ENCODE measurements around the gene HRC.
"Not testable (repeated sequence)": the region's sequence is repeated elsewhere in the genome, so short reads cannot be mapped to it uniquely, and the experiment has no call there.

The HRC gene, protein sequence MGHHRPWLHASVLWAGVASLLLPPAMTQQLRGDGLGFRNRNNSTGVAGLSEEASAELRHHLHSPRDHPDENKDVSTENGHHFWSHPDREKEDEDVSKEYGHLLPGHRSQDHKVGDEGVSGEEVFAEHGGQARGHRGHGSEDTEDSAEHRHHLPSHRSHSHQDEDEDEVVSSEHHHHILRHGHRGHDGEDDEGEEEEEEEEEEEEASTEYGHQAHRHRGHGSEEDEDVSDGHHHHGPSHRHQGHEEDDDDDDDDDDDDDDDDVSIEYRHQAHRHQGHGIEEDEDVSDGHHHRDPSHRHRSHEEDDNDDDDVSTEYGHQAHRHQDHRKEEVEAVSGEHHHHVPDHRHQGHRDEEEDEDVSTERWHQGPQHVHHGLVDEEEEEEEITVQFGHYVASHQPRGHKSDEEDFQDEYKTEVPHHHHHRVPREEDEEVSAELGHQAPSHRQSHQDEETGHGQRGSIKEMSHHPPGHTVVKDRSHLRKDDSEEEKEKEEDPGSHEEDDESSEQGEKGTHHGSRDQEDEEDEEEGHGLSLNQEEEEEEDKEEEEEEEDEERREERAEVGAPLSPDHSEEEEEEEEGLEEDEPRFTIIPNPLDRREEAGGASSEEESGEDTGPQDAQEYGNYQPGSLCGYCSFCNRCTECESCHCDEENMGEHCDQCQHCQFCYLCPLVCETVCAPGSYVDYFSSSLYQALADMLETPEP

DNA sequence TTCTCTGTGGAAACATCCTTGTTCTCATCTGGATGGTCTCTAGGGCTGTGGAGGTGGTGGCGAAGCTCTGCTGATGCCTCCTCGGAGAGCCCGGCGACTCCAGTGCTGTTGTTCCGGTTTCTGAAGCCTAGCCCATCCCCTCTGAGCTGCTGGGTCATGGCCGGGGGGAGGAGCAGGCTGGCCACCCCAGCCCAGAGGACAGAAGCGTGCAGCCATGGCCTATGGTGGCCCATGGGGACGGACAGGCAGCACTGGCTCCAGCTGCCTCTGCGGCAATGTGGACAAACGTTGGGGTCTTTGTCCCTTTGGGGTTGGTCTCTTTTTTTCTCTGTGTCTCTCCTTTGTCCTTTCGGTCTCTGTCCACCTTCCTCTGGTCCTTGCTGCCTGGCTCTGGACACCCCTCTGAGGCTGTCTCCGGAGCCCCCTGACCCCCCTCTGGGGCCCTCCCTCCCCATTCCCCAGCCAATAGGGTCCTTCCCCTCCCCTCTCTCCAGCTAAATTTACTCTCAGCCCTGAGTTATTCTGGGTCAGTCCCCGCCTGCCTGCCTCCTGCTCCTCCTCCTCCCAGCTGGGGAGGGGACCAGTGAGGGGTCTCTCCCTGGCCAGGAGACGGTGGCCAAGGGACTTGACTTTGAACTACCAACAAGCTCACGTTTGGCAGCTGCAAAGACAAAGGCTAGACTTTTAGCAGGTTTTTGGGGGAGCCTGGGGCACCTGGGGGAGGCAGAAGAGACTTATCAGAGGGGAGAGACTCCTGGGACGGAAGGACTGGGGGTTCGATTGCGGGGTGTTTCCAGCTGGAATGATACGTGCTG is at the start of gene HRC:
HRC (minus strand) TSS at position 392 of the 815 bp plus-strand sequence; CDS start at position 233, 159 bp downstream.
- no peak for DNase-seq

DNA sequence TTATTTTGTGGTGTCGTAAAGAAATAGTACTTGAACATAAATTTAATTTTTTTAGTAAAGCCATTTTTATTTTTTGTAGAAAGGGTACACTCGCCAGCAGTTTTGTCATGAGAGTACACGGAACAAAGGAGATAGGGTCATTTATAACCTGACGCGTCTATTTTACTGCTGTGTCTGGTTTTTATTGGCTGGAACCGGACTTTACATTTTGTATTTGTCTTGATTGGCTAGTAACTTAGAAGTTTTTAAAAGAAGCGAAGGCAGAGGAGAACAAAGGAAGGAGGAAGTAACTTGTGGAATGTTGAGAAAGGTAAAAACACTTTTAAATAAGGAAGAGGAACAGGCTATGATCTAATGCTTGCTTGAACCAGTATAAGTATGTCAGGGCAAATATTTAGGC is 45.8 kb upstream of the HRC start:
- DNase-seq: no peak

DNA sequence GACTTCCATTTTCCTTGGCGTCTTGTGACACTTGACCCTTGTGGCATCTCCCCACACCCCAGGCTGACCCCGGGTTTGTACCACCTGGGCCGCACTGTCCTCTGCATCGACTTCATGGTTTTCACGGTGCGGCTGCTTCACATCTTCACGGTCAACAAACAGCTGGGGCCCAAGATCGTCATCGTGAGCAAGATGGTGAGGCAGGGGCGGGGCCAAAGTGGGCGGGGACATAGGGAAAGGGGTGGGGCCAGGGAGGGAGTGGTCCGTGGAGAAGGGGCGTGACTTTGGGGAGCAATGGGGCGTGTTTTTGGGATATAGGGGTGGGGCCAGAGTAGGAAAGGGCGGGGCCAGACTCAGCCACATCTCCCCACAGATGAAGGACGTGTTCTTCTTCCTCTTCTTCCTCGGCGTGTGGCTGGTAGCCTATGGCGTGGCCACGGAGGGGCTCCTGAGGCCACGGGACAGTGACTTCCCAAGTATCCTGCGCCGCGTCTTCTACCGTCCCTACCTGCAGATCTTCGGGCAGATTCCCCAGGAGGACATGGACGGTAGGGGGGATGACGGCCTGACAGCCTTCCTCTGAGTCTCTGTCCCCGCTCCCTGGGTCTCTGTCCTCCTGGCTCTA is 45.2 kb upstream of the HRC start:
- no peak for DNase-seq

DNA sequence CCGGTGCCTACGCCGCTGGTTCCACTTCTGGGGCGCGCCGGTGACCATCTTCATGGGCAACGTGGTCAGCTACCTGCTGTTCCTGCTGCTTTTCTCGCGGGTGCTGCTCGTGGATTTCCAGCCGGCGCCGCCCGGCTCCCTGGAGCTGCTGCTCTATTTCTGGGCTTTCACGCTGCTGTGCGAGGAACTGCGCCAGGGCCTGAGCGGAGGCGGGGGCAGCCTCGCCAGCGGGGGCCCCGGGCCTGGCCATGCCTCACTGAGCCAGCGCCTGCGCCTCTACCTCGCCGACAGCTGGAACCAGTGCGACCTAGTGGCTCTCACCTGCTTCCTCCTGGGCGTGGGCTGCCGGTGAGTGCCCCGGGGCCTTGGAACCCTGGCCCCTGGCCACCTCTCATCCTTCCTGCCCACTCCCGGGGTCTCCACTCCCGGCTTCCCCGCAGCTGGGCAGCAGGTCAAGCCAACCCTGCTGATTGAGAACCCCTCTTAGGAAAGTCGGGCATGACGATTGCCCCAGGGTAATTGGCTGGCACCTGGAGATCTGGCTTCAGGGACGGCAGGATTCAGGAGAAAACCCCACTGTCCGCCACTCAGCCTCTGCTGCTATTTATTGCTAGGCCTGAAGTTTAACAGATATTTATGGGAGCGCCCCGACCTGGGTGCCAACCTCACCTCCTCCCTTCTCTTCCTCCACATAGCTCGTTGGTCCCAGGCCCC is 41.5 kb upstream of the HRC start:
- DNase-seq: no peak

DNA sequence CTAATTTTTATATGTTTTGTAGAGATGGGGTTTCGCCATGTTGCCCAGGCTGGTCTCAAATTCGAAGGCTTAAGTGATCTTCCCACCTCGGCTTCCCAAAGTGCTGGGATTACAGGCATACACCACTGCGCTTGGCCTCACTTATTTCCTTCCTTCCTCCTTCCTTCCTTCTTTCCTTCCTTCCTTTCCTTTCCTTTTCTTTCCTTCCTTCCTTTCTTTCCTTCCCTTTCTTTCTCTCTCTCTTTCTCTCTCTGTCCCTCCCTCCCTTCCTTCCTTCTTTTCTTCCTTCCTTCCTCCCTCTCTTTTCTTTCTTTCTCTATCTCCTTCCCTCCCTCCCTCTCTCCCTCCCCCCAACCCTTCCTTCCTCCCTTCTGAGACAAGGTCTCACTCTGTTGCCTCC is 39.2 kb upstream of the HRC start:
- no peak for DNase-seq

DNA sequence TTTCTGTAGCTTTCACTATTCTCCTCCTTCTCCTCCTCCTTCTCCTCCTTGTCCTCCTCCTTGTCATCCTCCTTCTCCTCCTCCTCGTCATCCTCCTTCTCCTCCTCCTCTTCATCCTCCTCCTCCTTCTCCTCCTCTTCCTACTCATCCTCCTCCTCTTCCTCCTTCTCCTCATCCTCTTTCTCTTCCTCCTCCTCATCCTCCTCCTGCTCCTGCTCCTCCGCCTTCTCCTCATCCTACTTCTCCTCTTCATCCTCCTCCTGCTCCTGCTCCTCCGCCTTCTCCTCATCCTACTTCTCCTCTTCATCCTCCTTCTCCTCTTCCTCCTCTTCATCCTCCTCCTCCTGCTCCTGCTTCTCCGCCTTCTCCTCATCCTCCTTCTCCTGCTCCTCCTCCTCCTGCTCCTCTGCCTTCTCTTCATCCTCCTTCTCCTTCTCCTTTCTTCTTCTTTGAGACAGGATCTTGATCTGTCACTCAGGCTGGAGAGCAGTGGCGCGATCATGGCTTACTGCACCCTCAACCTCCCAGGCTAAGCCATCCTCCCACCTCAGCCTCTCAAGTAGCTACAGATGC is 38.7 kb upstream of the HRC start:
- no peak for DNase-seq

DNA sequence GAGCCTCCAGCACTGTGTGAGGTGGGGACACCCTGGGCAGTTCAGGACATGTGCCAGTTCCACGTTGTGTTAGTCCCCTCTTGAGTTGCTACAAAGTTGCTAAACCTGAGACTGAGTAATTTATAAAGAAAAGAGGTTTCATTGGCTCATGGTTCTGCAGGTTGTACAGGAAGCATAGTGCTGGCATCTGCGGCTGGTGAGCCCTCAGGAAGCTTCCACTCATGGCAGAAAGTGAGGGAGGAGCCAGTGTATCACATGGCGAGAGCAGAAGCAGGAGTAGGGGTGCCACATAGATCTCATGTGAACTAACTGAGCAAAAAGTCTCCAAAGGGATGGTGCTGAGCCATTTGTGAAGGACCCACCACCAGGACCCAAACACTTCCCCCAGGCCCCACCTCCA is 35.6 kb upstream of the HRC start:
- DNase-seq: no peak

DNA sequence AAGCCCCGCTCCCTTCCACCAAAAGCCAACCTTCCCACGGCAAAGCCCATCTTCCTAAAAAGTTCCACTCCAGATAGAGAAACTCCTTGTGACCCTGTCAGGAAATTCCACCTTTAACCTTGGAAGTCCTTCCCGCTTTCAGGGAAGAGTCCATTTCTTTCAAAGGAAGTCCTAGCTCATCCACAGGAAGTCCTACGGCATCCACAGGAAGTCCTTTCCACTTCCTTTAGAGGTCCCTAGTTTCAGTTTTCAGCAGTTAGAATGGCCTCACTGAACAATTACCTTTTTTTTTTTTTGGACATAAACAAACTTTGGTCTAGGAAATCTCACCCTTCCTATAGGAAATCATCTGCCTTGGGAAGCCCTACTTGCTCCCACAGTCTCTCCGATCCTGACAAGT is 34.1 kb upstream of the HRC start:
- no peak for DNase-seq

DNA sequence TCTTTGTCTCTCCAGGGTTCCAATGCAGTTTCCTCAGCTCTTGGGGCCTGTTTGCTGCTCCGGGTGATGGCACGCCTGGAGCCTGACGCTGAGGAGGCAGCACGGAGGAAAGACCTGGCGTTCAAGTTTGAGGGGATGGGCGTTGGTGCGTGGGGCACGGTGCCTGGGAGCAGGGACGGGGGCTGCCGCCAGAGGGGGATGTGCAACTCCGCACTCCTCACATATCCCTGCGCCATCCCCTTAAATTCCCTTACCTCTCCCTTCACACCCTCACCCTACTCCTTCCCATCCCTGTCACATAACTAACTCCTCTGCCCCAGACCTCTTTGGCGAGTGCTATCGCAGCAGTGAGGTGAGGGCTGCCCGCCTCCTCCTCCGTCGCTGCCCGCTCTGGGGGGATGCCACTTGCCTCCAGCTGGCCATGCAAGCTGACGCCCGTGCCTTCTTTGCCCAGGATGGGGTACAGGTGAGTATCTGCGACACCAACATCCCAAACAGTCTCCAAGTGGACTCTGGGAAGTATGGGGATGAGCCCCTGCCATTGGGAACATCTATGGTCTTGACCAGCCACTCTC is 33.5 kb upstream of the HRC start:
- DNase-seq: no peak

DNA sequence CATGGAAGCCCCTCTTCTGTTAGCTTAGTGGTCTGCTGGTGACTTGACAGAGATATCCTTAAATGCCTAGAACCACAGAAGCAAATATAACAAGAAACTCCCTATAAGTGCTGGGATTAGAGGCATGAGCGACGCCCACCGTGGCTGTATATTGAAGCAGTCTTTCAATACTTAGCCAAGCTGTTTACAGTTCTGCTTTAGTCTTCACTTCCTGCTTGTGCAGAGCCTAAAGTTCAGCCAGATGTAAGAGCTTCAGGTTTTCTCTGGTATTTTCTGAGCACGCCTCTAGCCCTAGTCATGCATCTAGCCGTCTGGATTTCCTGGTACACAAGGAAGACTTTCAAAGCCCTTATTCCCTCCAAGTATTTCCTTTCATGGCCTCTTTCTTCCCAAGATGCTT is 30.9 kb upstream of the HRC start:
- no peak for DNase-seq

DNA sequence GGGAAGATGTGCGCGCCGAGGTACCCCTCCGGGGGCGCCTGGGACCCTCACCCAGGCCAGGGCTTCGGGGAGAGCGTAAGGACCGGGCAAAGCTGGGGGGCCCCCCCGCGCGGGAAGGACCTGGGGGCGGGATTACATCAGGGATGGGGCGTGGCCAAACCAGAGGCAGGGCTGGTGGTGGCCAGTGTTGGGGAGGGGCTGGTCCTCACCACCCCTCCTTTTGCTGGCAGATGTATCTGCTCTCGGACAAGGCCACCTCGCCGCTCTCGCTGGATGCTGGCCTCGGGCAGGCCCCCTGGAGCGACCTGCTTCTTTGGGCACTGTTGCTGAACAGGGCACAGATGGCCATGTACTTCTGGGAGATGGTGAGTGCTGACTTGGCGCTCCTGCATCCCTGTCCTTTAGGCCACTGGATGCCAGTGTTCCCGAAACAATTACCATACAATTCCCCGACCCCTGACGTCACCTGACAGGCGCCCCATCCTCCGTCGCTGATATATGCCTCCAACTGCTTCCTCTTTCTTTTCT is 27.7 kb upstream of the HRC start:
- no peak for DNase-seq

DNA sequence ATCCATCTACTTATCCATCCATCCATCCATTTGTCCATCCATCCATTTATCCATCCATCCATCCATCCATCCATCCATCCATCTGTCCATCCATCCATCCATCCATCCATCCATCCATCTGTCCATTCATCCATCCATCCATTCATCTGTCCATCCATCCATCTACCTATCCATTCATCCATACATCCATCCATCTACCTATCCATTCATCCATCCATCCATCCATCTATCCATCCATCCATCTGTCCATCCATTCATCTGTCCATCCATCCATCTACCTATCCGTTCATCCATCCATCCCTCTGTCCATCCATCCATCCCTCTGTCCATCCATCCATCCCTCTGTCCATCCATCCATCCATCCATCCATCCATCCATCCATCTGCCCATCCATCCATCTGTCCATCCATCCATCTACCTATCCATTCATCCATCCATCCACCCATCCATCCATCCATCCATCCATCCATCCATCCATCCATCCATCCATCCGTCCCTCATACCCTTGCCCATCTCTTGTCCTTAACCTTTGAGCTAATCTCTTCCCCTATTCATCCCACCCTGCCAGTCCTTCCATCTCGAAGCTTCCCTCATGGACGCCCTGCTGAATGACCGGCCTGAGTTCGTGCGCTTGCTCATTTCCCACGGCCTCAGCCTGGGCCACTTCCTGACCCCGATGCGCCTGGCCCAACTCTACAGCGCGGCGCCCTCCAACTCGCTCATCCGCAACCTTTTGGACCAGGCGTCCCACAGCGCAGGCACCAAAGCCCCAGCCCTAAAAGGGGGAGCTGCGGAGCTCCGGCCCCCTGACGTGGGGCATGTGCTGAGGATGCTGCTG is 27.0 kb upstream of the HRC start:
- not testable (repeated sequence) for DNase-seq

DNA sequence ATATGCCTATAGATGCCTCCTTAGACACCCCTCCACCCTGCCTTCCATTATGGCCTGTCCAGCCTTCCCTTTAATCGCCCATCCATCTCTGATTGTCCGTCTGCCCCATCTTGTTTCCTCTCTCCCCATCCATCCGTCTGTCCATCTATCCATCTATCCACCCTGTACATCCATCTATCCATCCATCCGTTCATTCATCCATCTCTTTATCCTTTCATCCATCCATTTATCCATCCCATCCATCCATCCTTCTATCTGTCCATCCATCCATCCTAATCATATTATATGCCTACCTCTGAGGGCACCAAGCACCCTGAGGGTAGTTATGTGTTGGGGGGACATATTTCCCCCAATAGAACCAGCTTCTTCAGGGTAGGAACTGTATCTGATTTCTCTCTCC is 25.5 kb upstream of the HRC start:
- DNase-seq: no peak

DNA sequence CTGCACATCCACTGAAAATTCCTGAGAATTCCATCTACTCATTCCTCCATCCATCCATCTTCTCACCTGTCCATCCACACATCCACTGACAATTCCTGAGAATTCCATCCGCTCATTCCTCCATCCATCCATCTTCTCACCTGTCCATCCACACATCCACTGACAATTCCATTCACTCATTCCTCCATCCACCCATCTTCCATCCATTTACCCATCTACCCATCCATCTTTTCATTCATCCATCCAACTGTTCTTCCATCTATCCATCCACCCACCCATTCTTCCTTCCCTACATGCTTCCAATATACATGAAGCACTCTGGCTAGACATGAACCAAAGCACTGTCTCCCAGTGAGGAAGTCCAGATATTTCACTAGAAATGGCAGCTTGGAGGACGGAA is 18.0 kb upstream of the HRC start:
- no peak for DNase-seq

DNA sequence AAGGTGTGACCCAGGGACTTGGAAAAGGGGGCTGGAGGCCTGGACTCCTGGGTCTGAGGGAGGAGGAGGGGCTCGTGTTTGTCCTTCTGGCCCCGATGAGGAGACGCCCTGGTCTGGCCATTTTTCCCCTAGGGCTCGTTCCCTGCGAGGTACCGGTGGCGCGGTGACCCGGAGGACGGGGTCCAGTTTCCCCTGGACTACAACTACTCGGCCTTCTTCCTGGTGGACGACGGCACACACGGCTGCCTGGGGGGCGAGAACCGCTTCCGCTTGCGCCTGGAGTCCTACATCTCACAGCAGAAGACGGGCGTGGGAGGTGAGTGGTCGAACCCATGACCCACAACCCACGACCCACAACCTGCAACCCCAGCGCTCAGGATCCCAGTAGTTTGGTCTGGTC is 13.2 kb upstream of the HRC start:
- DNase-seq: no peak

DNA sequence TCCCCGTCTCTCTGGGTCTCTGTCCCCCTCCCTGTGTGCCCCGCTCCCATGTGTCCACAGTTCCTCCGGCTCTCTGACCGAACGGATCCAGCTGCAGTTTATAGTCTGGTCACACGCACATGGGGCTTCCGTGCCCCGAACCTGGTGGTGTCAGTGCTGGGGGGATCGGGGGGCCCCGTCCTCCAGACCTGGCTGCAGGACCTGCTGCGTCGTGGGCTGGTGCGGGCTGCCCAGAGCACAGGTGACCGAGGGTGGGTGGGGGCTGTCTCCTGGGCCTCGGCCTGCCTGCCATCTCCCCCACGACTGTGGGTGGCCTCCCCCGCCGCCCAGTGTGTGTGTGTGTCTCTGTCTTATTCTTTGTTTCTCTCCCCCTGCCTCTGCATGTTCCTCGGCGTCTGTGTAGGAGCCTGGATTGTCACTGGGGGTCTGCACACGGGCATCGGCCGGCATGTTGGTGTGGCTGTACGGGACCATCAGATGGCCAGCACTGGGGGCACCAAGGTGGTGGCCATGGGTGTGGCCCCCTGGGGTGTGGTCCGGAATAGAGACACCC is 12.7 kb upstream of the HRC start:
- no peak for DNase-seq

DNA sequence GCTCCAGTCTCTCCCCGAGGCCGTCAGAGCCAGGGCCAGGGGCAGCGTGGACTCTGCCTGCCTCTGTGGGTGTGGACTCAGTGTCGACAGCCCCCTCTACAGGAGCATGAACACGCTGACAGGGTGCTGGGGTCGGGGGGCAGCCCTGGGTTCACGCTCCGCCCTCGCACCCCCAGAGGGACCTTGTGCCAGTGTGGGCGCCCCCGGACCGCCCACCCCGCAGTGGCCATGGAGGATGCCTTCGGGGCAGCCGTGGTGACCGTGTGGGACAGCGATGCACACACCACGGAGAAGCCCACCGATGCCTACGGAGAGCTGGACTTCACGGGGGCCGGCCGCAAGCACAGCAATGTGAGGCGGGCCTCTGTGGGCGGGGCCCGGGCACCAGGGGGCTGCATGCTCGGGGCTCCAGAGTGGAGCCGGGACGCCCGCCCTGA is 10.7 kb upstream of the HRC start:
- DNase-seq: no peak

DNA sequence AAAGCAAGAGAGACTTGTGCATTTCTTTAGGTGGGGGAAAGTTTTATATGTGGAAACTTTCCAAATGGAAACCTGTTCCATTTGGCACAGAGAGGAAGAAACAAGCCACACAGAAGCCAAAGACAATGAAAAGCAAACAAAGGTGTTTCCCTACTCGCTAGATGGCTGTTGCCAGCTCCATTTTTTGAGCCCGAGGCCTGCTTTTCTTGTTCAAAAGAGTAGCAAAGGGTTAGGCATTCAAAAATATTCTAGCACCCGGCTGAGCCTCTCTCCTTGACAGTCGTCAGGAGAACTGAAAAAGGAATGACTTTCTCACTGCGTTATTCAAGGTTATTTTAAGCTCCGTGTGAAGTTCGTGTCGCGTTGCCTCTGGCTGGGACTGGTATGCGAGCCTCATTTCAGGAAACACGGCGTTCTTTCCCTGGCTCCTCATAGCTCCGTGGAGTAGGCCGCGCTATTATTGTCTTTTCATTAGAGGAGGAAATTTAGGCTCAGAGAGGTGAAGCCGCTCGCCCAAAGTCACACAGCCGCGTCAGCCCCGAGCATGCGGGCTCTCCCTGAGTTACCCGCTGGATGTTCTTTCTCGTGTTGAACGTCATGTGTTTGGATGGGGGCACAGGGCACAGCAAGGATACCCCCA is 10.0 kb upstream of the HRC start:
- no peak for DNase-seq

DNA sequence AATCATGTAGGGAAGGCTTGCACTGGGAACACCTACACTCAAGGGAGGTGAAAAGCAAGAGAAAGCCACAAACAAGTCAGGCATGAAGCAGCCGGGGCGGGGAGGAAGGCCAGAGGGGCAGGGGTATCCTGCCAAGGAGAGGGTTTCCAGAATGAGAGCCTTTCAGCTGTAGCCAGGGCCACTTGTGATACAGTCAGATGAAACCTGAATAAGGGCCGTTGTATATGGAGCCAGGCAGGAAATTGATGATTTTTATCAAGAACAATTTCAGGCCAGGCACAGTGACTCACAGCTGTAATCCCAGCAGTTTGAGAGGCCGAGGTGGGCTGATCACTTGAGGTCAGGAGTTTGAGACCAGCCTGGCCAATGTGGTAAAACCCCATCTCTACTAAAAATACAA is 6.8 kb upstream of the HRC start:
- no peak for DNase-seq

Data from cerebellar nuclear complex (tissue), 1 donor.